Central memory CD8-positive, alpha-beta T cell (primary cell): ENCODE measurements around the gene MYADML2.

ENCODE experiments used
- ATAC-seq: fragments of 150-1000 bp; cut with Tn5 transposase; replicated peaks from 2 replicates; pipeline ENCODE4 v1.10.0; 2022; ENCODE audit warnings: mild to moderate bottlenecking, moderate FRiP score, moderate number of reproducible peaks; ENCODE audit not compliant: poor library complexity, severe bottlenecking; ENCODE audit errors: extremely low read depth
- DNase-seq, 2 donors: peaks; one replicate each; pipeline ENCODE4 v3.0.0; 2021; ENCODE audit warnings: low spot score in 2 of 2
- H3K27ac Mint-ChIP-seq: one replicate; pipeline ENCODE4 v1.8.0; 2022; ENCODE audit warnings: low read depth, mild to moderate bottlenecking, moderate library complexity, mixed read lengths
- H3K27me3 Mint-ChIP-seq: one replicate; pipeline ENCODE4 v1.8.0; 2022; ENCODE audit warnings: mixed read lengths
- H3K36me3 Mint-ChIP-seq: one replicate; pipeline ENCODE4 v1.8.0; 2022; ENCODE audit warnings: mild to moderate bottlenecking, moderate library complexity, mixed read lengths; ENCODE audit not compliant: insufficient read depth
- H3K4me1 Mint-ChIP-seq: one replicate; pipeline ENCODE4 v1.8.0; 2022; ENCODE audit warnings: mixed read lengths
- H3K4me3 Mint-ChIP-seq: one replicate; pipeline ENCODE4 v1.8.0; 2022; ENCODE audit warnings: mild to moderate bottlenecking, moderate library complexity, mixed read lengths
- H3K9me3 Mint-ChIP-seq: one replicate; pipeline ENCODE4 v1.8.0; 2022; ENCODE audit warnings: mixed read lengths

The MYADML2 gene

GRCh38 chr17:81901167-81902022, 45.6 kb downstream of the MYADML2 start:
- H3K4me1 Mint-ChIP-seq: no peaks in the 10 kb centered on the region
- ATAC-seq (no peak), DNase-seq (no peak)
- peaks cover 12% of the 10 kb centered on the region for H3K27me3 Mint-ChIP-seq
- peaks cover 18% of the 10 kb centered on the region for H3K36me3 Mint-ChIP-seq
- H3K4me3 Mint-ChIP-seq: peak overlapping the region; percentile 41
- no peaks in the 10 kb centered on the region for H3K9me3 Mint-ChIP-seq
- no peak overlapping the region for H3K27ac Mint-ChIP-seq

- Mint-ChIP-seq H3K4me3 (peak overlapping the region; percentile 41), H3K4me1 (no peaks in the 10 kb centered on the region), H3K36me3 (peaks cover 24% of the 10 kb centered on the region), H3K27ac (no peak overlapping the region), H3K9me3 (no peaks in the 10 kb centered on the region), H3K27me3 (peaks cover 12% of the 10 kb centered on the region)
- ATAC-seq (no peak), DNase-seq (no peak)
Measured at GRCh38 chr17:81900181-81900820, 46.7 kb downstream of the MYADML2 start.

- Mint-ChIP-seq H3K9me3 (no peaks in the 10 kb centered on the region), H3K27me3 (peaks cover 12% of the 10 kb centered on the region), H3K4me3 (no peak overlapping the region), H3K36me3 (peaks cover 31% of the 10 kb centered on the region), H3K27ac (no peak overlapping the region), H3K4me1 (no peaks in the 10 kb centered on the region)
- no peak for DNase-seq
- ATAC-seq: no peak
Measured at GRCh38 chr17:81899514-81900166, 47.4 kb downstream of the MYADML2 start.

- no peaks in the 10 kb centered on the region for H3K4me1 Mint-ChIP-seq
- H3K9me3 Mint-ChIP-seq: no peaks in the 10 kb centered on the region
- H3K4me3 Mint-ChIP-seq: no peak overlapping the region
- peaks cover 35% of the 10 kb centered on the region for H3K36me3 Mint-ChIP-seq
- H3K27me3 Mint-ChIP-seq: peaks cover 12% of the 10 kb centered on the region
- H3K27ac Mint-ChIP-seq: no peak overlapping the region
- no peak for DNase-seq
- no peak for ATAC-seq
Measured at GRCh38 chr17:81898885-81899284, 48.1 kb downstream of the MYADML2 start.

- no peak for ATAC-seq
- DNase-seq: no peak
- H3K4me1 Mint-ChIP-seq: no peaks in the 10 kb centered on the region
- no peak overlapping the region for H3K4me3 Mint-ChIP-seq
- no peaks in the 10 kb centered on the region for H3K9me3 Mint-ChIP-seq
- no peak overlapping the region for H3K27ac Mint-ChIP-seq
- H3K36me3 Mint-ChIP-seq: peaks cover 40% of the 10 kb centered on the region
- peaks cover 12% of the 10 kb centered on the region for H3K27me3 Mint-ChIP-seq
Measured at GRCh38 chr17:81898029-81898866, 48.8 kb downstream of the MYADML2 start.

GRCh38 chr17:81895400-81895799, 51.6 kb downstream of the MYADML2 start:
- ATAC-seq (no peak), DNase-seq (no peak)
- Mint-ChIP-seq H3K27me3 (peaks cover under 1% of the 10 kb centered on the region), H3K4me3 (no peak overlapping the region), H3K9me3 (no peaks in the 10 kb centered on the region), H3K4me1 (peaks cover 6% of the 10 kb centered on the region), H3K36me3 (peaks cover 50% of the 10 kb centered on the region), H3K27ac (no peak overlapping the region)

- H3K27ac Mint-ChIP-seq: peak overlapping the region; percentile 97
- ATAC-seq: peak; percentile 0
Measured at GRCh38 chr17:81891303-81891552, 55.8 kb downstream of the MYADML2 start.

GRCh38 chr17:81890447-81891302, 56.4 kb downstream of the MYADML2 start:
- ATAC-seq (no peak), DNase-seq (no peak)
- peak overlapping the region; percentile 97 for H3K27ac Mint-ChIP-seq
- no peaks in the 10 kb centered on the region for H3K9me3 Mint-ChIP-seq
- H3K27me3 Mint-ChIP-seq: no peaks in the 10 kb centered on the region
- H3K36me3 Mint-ChIP-seq: peaks cover 59% of the 10 kb centered on the region
- H3K4me1 Mint-ChIP-seq: peaks cover 26% of the 10 kb centered on the region
- H3K4me3 Mint-ChIP-seq: peak overlapping the region; percentile 94

More at GRCh38 chr17:81891303-81891552, 55.8 kb downstream of the MYADML2 start:
- H3K9me3 Mint-ChIP-seq: no peaks in the 10 kb centered on the region
- DNase-seq: no peak
- H3K4me3 Mint-ChIP-seq: peak overlapping the region; percentile 94
- H3K4me1 Mint-ChIP-seq: peaks cover 23% of the 10 kb centered on the region
- no peaks in the 10 kb centered on the region for H3K27me3 Mint-ChIP-seq
- H3K36me3 Mint-ChIP-seq: peaks cover 58% of the 10 kb centered on the region
